T47D (cell line): Measurements from ENCODE around the gene AATK.

Experiments
- DNase-seq, 2 experiments: peaks; one replicate each; pipeline versions ENCODE4 v3.0.0 to v3.0.0-alpha.2; 2011 to 2012; ENCODE audit warnings: low read depth in 1 of 2, low spot score in 1 of 2
- JUND ChIP-seq: IDR thresholded peaks from 2 replicates; pipeline ENCODE4 v1.6.1; 2012; ENCODE audit warnings: low read depth
- in situ Hi-C: cut with HindIII; loops from 2 replicates; pipeline ENCODE4 v1.10.0; 2016; ENCODE audit warnings: low sequenced_read_pairs, low pct_unique_long_range_greater_than_20kb

AATK gene

DNA sequence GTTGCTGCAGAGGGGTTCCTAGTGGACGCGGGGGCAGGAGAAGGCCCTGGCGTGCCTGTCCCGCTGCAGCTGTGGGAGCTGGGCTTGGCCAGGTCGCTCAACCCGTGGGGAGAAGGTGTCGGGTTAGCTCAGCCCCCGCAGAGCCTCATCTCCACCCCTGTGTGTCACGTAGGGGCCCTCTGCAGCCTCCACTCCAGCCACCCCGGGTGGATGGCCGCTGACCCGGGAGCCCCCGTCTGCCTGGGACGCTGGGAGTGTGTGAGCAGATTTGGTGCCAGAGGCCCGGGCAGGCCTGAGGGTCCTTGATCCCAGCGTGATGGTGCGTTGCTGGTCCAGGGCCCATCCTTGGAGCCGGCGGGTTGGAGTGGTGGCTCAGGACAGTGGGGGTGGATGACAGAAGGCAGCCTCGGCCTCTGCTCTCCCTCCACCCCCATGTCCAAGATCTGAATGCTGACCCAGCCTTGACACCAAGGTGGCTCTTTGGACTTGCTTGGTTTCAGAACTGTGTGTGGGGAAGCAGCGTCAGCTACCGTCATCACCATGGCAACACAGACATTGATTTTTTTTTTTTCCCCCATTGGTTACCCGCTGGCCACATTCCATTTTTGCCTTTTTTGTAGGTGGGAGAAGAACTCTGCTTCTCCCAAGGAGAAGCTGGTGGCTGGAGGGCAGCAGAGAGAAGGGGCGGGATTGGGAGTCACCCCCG, 95.3 kb downstream of the AATK start:
- in situ Hi-C loops = no loop called here
- no peak for TF ChIP-seq JUND
- no peak for DNase-seq

DNA sequence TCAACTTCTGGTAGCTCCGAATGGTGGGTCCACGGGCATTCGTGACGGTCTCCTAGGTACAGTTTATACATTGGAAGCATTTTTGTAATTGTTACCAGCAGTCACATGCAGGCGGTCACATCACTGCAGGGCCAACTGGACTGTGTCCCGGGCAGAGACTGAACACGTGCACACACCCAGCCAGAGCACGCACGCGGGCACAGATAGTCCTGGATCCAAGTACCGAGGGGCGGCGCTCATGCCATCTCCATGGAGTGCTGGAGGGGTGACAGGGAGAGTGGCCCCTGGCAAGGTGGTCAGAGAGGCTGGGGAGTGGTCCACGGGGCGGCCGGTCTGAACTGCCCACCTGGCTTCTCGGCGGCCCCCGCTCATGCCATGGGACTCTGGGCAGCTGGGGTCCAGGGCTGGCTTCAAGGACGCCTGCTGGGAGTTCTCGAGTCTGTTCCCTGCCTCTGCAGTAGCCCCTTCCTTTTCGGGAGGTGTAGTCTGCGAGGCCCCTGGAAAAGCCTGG, 96.8 kb downstream of the AATK start:
- in situ Hi-C loops = no loop called here
- TF ChIP-seq JUND = no peak
- DNase-seq = no peak

GRCh38 chr17:81068411-81069134, 97.4 kb downstream of the AATK start:
- no peak for TF ChIP-seq JUND
- no peak for DNase-seq
- in situ Hi-C loops = no loop called here

DNA sequence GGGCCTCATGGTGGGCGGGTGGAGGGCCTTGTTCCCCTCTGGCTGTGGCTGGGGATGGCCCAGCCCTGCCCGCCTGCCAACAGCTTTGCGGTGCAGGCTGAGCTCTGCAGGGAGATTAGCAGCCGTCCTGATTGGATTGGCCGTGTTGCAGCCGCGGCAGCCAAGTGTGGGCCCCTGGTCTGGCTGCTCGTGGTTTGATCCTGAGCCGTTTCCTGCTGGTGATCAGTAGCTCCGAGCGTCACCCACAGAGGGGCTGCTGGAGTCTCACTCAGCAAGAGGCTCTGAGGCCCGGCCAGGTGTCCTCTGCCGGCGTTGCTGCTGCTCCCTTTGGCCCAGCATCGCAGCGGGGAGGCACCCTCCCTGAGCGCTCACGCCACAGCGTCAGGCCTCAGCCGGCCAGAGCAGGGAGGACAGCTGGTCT, 98.6 kb downstream of the AATK start:
- in situ Hi-C loops = no loop called here
- no peak for TF ChIP-seq JUND
- DNase-seq = no peak
